Lung (tissue), 12 donors: ENCODE results near the gene SLC49A3. TPM values are rescaled to one million over a fixed set of nuclear protein-coding genes. Genes with fewer than 3 reads are reported as not detected.
A peak's percentile ranks its signal among the peaks of the same experiment; 100 is the strongest.

Source experiments
- ATAC-seq: fragments of 200-7000 bp; cut with Tn5 transposase; one replicate; pipeline ENCODE4 v1.9.1; 2020; ENCODE audit warnings: moderate number of reproducible peaks; ENCODE audit not compliant: insufficient read depth, low FRiP score
- DNase-seq, 3 donors: peaks; one replicate each; pipeline ENCODE4 v3.0.0-alpha.2; 2013 to 2017
- H3K27ac ChIP-seq, 2 donors: one replicate each; pipeline ENCODE4 v1.5.1; 2013; ENCODE audit warnings: mild to moderate bottlenecking in 2 of 2, moderate library complexity in 2 of 2, control low read depth in 1 of 2, inconsistent platforms in 1 of 2, low read depth in 1 of 2, low read length in 1 of 2
- H3K27me3 ChIP-seq, 3 donors: one replicate each; pipeline ENCODE4 v1.5.1; 2013; ENCODE audit warnings: low read length in 2 of 3; ENCODE audit not compliant: control insufficient read depth in 3 of 3, insufficient read depth in 3 of 3
- H3K36me3 ChIP-seq, 4 donors: one replicate each; pipeline ENCODE4 v1.5.1; 2013; ENCODE audit warnings: low read length in 4 of 4, mild to moderate bottlenecking in 1 of 4, moderate library complexity in 1 of 4; ENCODE audit not compliant: control insufficient read depth in 4 of 4, insufficient read depth in 4 of 4
- H3K4me1 ChIP-seq, 5 donors: one replicate each; pipeline ENCODE4 v1.5.1; 2013; ENCODE audit warnings: low read length in 5 of 5, mild to moderate bottlenecking in 2 of 5, moderate library complexity in 1 of 5; ENCODE audit not compliant: control insufficient read depth in 5 of 5, insufficient read depth in 5 of 5
- H3K4me3 ChIP-seq: one replicate; pipeline ENCODE4 v1.5.1; 2013; ENCODE audit warnings: mild to moderate bottlenecking, control low read depth, moderate library complexity
- H3K9ac ChIP-seq, 2 donors: one replicate each; pipeline ENCODE4 v1.5.1; 2013; ENCODE audit warnings: low read length in 2 of 2, control low read depth in 1 of 2; ENCODE audit not compliant: insufficient read depth in 1 of 2
- H3K9me3 ChIP-seq, 4 donors: one replicate each; pipeline ENCODE4 v1.5.1; 2013; ENCODE audit warnings: low read length in 3 of 4, mild to moderate bottlenecking in 1 of 4, moderate library complexity in 1 of 4; ENCODE audit not compliant: control insufficient read depth in 4 of 4, insufficient read depth in 3 of 4
- WGBS, 2 donors: extraction: QIAGEN DNeasy Blood & Tissue Kit; methylation state at CpG; one replicate each; pipeline ENCODE4 v1.1.7; 2013; 5-methylcytosine and 5-hydroxymethylcytosine counted together
- polyA plus RNA-seq, 2 donors: library from polyadenylated mRNA; stranded (reverse); fragments of 200-250 nt; gene quantifications; one replicate each; pipeline ENCODE4 v1.2.1, GENCODE V29; 2013
- total RNA-seq, 2 donors: library from RNA; depleted of rRNA in 1 of 2; stranded (reverse); fragments of >200 nt in 1 of 2; gene quantifications; one replicate each; pipeline ENCODE4 v1.2.1, GENCODE V29; 2014 to 2021
- TF ChIP-seq, protein P1 (sequence below): IDR thresholded peaks from 2 replicates; pipeline ENCODE4 v1.5.1; 2012; ENCODE audit warnings: mild to moderate bottlenecking; ENCODE audit errors: control extremely low read depth, extremely low read depth
- donor health status: control.
- donor health status: control.
- donor health status: Bipolar disorder and iron deficiency.
- donor health status: healthy.
- donor health status: DM: yes; HTN: yes; CAD: no.

The SLC49A3 gene
- total and polyA plus RNA-seq, 4 donors, result 8.2 to 35.1 (median 17.7) TPM

DNA sequence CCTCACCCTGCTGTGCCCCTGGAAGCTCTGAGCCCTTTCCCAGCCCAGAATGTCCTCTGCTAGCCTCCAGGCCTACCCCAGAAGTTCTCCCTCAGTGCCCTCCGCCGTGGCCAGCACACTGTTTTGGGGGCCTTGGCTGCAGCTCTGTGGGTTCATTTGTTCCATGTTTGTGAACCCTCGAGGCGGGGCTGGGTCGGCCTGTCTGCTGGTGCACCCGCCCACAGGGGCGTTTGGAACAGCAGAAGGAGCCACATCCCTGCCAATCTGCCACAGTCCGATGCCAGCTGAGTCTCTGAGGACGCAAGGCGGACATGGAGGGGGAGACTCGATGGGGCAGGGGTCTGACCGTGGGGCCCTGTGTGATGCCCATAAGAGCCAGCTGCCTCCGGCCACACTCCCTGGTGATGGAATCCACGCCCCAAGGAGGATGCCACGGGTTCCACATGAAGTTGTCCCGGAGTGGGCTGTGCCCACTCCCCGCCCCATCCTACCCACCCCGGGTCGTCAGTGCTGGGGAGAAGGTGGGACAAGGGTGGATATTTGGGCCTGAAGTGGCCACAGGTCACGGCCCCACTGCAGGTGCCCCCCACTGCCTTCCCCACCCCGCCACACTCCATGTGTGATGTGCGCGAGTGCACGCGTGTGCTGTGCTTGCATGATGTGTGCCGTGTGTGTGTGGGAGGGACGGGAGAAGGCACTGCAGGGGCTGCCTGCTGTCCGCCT, 22.0 kb downstream of the SLC49A3 start:
- Histone ChIP-seq H3K4me1 (peaks cover 0 to 8% (median 0%) of the 10 kb centered on the region in 5 donors), H3K27ac (no peak overlapping the region), H3K9me3 (no peaks in the 10 kb centered on the region), H3K27me3 (no peaks in the 10 kb centered on the region), H3K4me3 (no peak overlapping the region), H3K9ac (no peak overlapping the region), H3K36me3 (peaks cover 1 to 7% (median 5%) of the 10 kb centered on the region in 4 donors)
- DNase-seq (no peak), ATAC-seq (no peak)
- WGBS, 2 donors, result 88 to 91% methylated on average over 27 to 28 of the region's 28 CpGs
- TF ChIP-seq, protein P1, sequence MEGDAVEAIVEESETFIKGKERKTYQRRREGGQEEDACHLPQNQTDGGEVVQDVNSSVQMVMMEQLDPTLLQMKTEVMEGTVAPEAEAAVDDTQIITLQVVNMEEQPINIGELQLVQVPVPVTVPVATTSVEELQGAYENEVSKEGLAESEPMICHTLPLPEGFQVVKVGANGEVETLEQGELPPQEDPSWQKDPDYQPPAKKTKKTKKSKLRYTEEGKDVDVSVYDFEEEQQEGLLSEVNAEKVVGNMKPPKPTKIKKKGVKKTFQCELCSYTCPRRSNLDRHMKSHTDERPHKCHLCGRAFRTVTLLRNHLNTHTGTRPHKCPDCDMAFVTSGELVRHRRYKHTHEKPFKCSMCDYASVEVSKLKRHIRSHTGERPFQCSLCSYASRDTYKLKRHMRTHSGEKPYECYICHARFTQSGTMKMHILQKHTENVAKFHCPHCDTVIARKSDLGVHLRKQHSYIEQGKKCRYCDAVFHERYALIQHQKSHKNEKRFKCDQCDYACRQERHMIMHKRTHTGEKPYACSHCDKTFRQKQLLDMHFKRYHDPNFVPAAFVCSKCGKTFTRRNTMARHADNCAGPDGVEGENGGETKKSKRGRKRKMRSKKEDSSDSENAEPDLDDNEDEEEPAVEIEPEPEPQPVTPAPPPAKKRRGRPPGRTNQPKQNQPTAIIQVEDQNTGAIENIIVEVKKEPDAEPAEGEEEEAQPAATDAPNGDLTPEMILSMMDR, result no peak

DNA sequence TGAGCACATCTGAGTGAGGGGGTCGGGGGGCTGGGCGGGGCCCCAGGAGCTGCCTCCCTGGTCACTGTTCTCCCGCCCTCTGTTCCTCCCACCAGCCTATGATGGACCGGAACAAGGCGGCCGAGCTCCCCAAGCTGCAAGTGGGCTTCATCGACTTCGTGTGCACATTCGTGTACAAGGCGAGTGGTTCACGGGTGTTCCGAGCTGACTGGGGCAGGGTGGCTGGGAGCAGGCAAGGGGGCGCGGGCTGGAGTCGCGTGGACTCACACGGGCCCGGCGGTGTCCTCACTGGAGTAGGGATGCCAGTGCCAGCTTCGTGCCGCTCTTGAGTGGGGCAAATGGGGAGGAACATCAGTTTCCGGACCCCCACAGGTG, 22.5 kb downstream of the SLC49A3 start:
- 86 to 93% methylated on average over 22 of the region's 22 CpGs for WGBS, 2 donors
- H3K27ac ChIP-seq, result no peak overlapping the region
- TF ChIP-seq, protein P1, result no peak
- H3K9me3 ChIP-seq, result no peaks in the 10 kb centered on the region
- H3K4me3 ChIP-seq, result no peak overlapping the region
- no peaks in the 10 kb centered on the region for H3K27me3 ChIP-seq
- H3K9ac ChIP-seq, result no peak overlapping the region
- DNase-seq (peak in 1 of 3 donors; percentile 11), ATAC-seq (no peak)
- peaks cover 0 to 2% (median under 1%) of the 10 kb centered on the region in 4 donors for H3K36me3 ChIP-seq
- H3K4me1 ChIP-seq, result peaks cover 0 to 7% (median 0%) of the 10 kb centered on the region in 5 donors

DNA sequence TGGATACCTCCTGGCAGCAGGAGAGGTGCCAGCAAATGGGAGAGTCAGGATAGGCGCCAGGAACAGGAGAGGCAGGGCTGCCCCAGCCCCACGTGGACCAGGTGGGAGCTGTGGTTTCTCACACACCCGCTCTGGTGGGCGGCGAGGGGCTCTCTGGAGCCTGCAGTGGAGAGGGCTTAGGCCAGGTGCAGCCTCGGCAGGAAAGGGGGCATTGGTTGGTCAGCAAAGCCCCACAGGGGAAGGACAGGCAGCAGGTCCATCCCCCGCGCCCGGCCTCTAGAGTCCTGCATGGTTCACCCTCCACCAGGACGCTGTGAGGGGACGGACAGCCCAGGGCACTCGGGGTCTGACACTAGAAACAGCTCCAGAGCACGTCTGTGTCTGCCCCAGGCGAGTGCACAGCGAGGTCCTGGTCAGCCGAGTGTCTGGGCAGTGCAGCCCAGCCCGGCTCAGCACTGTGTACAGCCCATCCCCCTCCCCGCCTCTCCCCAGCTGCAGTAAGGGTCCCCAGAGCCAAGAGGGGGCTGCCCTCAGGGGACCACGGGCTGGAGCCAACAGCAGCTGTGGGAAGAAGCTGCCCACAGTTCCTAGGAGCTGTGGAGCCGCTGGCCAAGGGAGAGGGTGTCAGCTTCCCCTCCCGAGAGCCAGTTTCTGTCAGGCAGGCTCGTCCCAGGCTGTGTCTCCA, 23.1 kb downstream of the SLC49A3 start:
- Histone ChIP-seq H3K9me3 (no peaks in the 10 kb centered on the region), H3K4me1 (peaks cover 0 to 7% (median 0%) of the 10 kb centered on the region in 5 donors), H3K36me3 (no peaks in the 10 kb centered on the region), H3K4me3 (no peak overlapping the region), H3K27ac (no peak overlapping the region), H3K9ac (no peak overlapping the region), H3K27me3 (no peaks in the 10 kb centered on the region)
- DNase-seq (peak in 1 of 3 donors; percentile 12), ATAC-seq (no peak)
- TF ChIP-seq, protein P1, result no peak
- 68 to 83% methylated on average over 20 to 22 of the region's 22 CpGs for WGBS, 2 donors
